Stimulated activated CD8-positive, alpha-beta memory T cell treated with anti-CD3 and anti-CD28 coated beads, Interleukin-4, amount 100 ng/mL, for 24 hours (primary cell): ENCODE results near the gene LIPG.
"Not testable (repeated sequence)": the region's sequence is repeated elsewhere in the genome, so short reads cannot be mapped to it uniquely, and the experiment has no call there.

Source experiments
- DNase-seq: peaks from one replicate; pipeline ENCODE4 v3.0.0-alpha.2; 2020; ENCODE audit warnings: low read depth

Gene LIPG

GRCh38 chr18:49561289-49562193 lies at the start of gene LIPG:
LIPG (plus strand) TSS chr18:49562057; CDS start chr18:49562309, 252 bp downstream.
- DNase-seq, result no peak

- DNase-seq, result not testable (repeated sequence)
Measured at GRCh38 chr18:49512876-49513275, 49.0 kb upstream of the LIPG start.

GRCh38 chr18:49514577-49514976 lies 47.3 kb upstream of the LIPG start:
- no peak for DNase-seq

- DNase-seq, result not testable (repeated sequence)
Measured at GRCh38 chr18:49515003-49515402, 46.9 kb upstream of the LIPG start.

GRCh38 chr18:49515516-49515915 lies 46.3 kb upstream of the LIPG start:
- no peak for DNase-seq

GRCh38 chr18:49517483-49517882 lies 44.4 kb upstream of the LIPG start:
- DNase-seq, result no peak

- DNase-seq, result no peak
Measured at GRCh38 chr18:49519101-49519971, 42.5 kb upstream of the LIPG start.

- DNase-seq, result no peak
Measured at GRCh38 chr18:49520661-49521145, 41.2 kb upstream of the LIPG start.

- DNase-seq, result no peak
Measured at GRCh38 chr18:49521216-49521835, 40.5 kb upstream of the LIPG start.

- DNase-seq, result not testable (repeated sequence)
Measured at GRCh38 chr18:49523580-49524093, 38.2 kb upstream of the LIPG start.

GRCh38 chr18:49524349-49524748 lies 37.5 kb upstream of the LIPG start:
- DNase-seq, result no peak

- DNase-seq, result no peak
Measured at GRCh38 chr18:49524951-49525350, 36.9 kb upstream of the LIPG start.

GRCh38 chr18:49525981-49526380 lies 35.9 kb upstream of the LIPG start:
- DNase-seq, result no peak

GRCh38 chr18:49527631-49528327 lies 34.1 kb upstream of the LIPG start:
- no peak for DNase-seq

GRCh38 chr18:49529596-49529995 lies 32.3 kb upstream of the LIPG start:
- DNase-seq, result no peak

GRCh38 chr18:49531678-49532153 lies 30.1 kb upstream of the LIPG start:
- no peak for DNase-seq

GRCh38 chr18:49534846-49535601 lies 26.8 kb upstream of the LIPG start:
- DNase-seq, result no peak

- DNase-seq, result no peak
Measured at GRCh38 chr18:49537232-49537896, 24.5 kb upstream of the LIPG start.

- no peak for DNase-seq
Measured at GRCh38 chr18:49544362-49544761, 17.5 kb upstream of the LIPG start.

- no peak for DNase-seq
Measured at GRCh38 chr18:49546278-49546677, 15.6 kb upstream of the LIPG start.
